ENCODE results near the gene S1PR5. TPM values are rescaled to one million over a fixed set of nuclear protein-coding genes. Genes with fewer than 3 reads are reported as not detected.

Gene S1PR5
- total and polyA plus RNA-seq, 9 of the 15 experiments (the other 6 are each of a cell fraction or from before 2014, with no cell fraction given) = 0.03 to 0.54 (median 0.35) TPM; not detected in 4

GRCh38 chr19:10503002-10503789, 14.1 kb downstream of the S1PR5 start, which contains the start of gene KEAP1 (continued):
- TF ChIP-seq, protein P1, sequence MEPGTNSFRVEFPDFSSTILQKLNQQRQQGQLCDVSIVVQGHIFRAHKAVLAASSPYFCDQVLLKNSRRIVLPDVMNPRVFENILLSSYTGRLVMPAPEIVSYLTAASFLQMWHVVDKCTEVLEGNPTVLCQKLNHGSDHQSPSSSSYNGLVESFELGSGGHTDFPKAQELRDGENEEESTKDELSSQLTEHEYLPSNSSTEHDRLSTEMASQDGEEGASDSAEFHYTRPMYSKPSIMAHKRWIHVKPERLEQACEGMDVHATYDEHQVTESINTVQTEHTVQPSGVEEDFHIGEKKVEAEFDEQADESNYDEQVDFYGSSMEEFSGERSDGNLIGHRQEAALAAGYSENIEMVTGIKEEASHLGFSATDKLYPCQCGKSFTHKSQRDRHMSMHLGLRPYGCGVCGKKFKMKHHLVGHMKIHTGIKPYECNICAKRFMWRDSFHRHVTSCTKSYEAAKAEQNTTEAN (CRISPR knock-in tag; IDR thresholded peaks at IDR 0.05) = peak; percentile 50; the same call in 1 of the 2 replicates
- TF ChIP-seq, protein P2, sequence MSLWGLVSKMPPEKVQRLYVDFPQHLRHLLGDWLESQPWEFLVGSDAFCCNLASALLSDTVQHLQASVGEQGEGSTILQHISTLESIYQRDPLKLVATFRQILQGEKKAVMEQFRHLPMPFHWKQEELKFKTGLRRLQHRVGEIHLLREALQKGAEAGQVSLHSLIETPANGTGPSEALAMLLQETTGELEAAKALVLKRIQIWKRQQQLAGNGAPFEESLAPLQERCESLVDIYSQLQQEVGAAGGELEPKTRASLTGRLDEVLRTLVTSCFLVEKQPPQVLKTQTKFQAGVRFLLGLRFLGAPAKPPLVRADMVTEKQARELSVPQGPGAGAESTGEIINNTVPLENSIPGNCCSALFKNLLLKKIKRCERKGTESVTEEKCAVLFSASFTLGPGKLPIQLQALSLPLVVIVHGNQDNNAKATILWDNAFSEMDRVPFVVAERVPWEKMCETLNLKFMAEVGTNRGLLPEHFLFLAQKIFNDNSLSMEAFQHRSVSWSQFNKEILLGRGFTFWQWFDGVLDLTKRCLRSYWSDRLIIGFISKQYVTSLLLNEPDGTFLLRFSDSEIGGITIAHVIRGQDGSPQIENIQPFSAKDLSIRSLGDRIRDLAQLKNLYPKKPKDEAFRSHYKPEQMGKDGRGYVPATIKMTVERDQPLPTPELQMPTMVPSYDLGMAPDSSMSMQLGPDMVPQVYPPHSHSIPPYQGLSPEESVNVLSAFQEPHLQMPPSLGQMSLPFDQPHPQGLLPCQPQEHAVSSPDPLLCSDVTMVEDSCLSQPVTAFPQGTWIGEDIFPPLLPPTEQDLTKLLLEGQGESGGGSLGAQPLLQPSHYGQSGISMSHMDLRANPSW (CRISPR knock-in tag; IDR thresholded peaks at IDR 0.05) = no peak
- no peak for TF ChIP-seq HMG20B (CRISPR knock-in tag; IDR thresholded peaks at IDR 0.05)
- no peak for TF ChIP-seq ZMIZ1 (IDR thresholded peaks at IDR 0.05; ENCODE audit: low read depth in 2 of 2, low read length in 2 of 2)
- TF ChIP-seq DNMT1 (IDR thresholded peaks at IDR 0.05) = no peak
- no peak for TF ChIP-seq SREBF1 (IDR thresholded peaks at IDR 0.05; ENCODE audit: borderline replicate concordance, low read depth, low read length)
- no peak for TF ChIP-seq ZNF24 (IDR thresholded peaks at IDR 0.05)
- TF ChIP-seq MTA2 (IDR thresholded peaks at IDR 0.05; ENCODE audit: low read depth) = no peak
- TF ChIP-seq NONO (IDR thresholded peaks at IDR 0.05; ENCODE audit: low read depth in 2 of 2, low read length in 1 of 2) = 0 out of 4 replicates have a peak, but pooled peaks of 1 of the 2 experiments have one; percentile 21
- TF ChIP-seq, protein P3, sequence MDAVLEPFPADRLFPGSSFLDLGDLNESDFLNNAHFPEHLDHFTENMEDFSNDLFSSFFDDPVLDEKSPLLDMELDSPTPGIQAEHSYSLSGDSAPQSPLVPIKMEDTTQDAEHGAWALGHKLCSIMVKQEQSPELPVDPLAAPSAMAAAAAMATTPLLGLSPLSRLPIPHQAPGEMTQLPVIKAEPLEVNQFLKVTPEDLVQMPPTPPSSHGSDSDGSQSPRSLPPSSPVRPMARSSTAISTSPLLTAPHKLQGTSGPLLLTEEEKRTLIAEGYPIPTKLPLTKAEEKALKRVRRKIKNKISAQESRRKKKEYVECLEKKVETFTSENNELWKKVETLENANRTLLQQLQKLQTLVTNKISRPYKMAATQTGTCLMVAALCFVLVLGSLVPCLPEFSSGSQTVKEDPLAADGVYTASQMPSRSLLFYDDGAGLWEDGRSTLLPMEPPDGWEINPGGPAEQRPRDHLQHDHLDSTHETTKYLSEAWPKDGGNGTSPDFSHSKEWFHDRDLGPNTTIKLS (IDR thresholded peaks at IDR 0.05; ENCODE audit: borderline replicate concordance, low read depth) = peak; percentile 48; the same call in 1 of the 2 replicates
- peak; percentile 75; the same call in 1 of the 2 replicates for TF ChIP-seq NBN (IDR thresholded peaks at IDR 0.05; ENCODE audit: low read depth)
- TF ChIP-seq BHLHE40 (IDR thresholded peaks at IDR 0.05; ENCODE audit: low read length) = no peak
- no peak for TF ChIP-seq ESRRA (IDR thresholded peaks at IDR 0.05; ENCODE audit: borderline replicate concordance, low read depth)
- TF ChIP-seq RBFOX2 (IDR thresholded peaks at IDR 0.05; ENCODE audit: low read depth, low read length) = peak; percentile 78
- TF ChIP-seq ZNF699 (CRISPR knock-in tag; IDR thresholded peaks at IDR 0.05; ENCODE audit: insufficient replicate concordance) = no peak
- TF ChIP-seq TAF7 (tag; IDR thresholded peaks at IDR 0.05) = peak; percentile 63; the same call in 1 of the 2 replicates

All from K562 (cell line).